Duodenal mucosa (tissue), 2 donors: ENCODE results near the gene GRIK4.
"Not testable (repeated sequence)": the region's sequence is repeated elsewhere in the genome, so short reads cannot be mapped to it uniquely, and the experiment has no call there.

Source experiments
- H3K27ac ChIP-seq: one replicate; pipeline ENCODE4 v1.7.0; 2013; ENCODE audit warnings: low read depth, low read length
- H3K27me3 ChIP-seq, 2 donors: one replicate each; pipeline ENCODE4 v1.7.0; 2013; ENCODE audit warnings: low read length in 2 of 2, control low read depth in 1 of 2; ENCODE audit not compliant: insufficient read depth in 2 of 2, control insufficient read depth in 1 of 2
- H3K36me3 ChIP-seq, 2 donors: one replicate each; pipeline ENCODE4 v1.7.0; 2013; ENCODE audit warnings: low read length in 2 of 2, control low read depth in 1 of 2; ENCODE audit not compliant: insufficient read depth in 2 of 2, control insufficient read depth in 1 of 2
- H3K4me1 ChIP-seq, 2 donors: one replicate each; pipeline ENCODE4 v1.7.0; 2013; ENCODE audit warnings: low read length in 2 of 2, control low read depth in 1 of 2; ENCODE audit not compliant: insufficient read depth in 2 of 2, control insufficient read depth in 1 of 2
- H3K4me3 ChIP-seq, 2 donors: one replicate each; pipeline ENCODE4 v1.7.0; 2013; ENCODE audit warnings: low read length in 2 of 2, low read depth in 1 of 2
- H3K9ac ChIP-seq, 2 donors: one replicate each; pipeline ENCODE4 v1.7.0; 2013; ENCODE audit warnings: low read length in 2 of 2, low read depth in 1 of 2
- H3K9me3 ChIP-seq, 2 donors: one replicate each; pipeline ENCODE4 v1.7.0; 2013; ENCODE audit warnings: low read length in 2 of 2, control low read depth in 1 of 2; ENCODE audit not compliant: control insufficient read depth in 1 of 2

GRIK4 gene

GRCh38 chr11:120780239-120780638 lies 268.7 kb downstream of the GRIK4 start:
- Histone ChIP-seq H3K36me3 (no peaks in the 10 kb centered on the region), H3K27ac (no peak overlapping the region), H3K9ac (no peak overlapping the region), H3K9me3 (no peaks in the 10 kb centered on the region), H3K4me3 (no peak overlapping the region), H3K27me3 (no peaks in the 10 kb centered on the region), H3K4me1 (no peaks in the 10 kb centered on the region)

- H3K36me3 ChIP-seq: no peaks in the 10 kb centered on the region
- no peaks in the 10 kb centered on the region for H3K4me1 ChIP-seq
- no peaks in the 10 kb centered on the region for H3K27me3 ChIP-seq
Measured at GRCh38 chr11:120781486-120782120, 270.1 kb downstream of the GRIK4 start.

GRCh38 chr11:120784566-120785251 lies 273.2 kb downstream of the GRIK4 start:
- no peaks in the 10 kb centered on the region for H3K27me3 ChIP-seq
- no peaks in the 10 kb centered on the region for H3K36me3 ChIP-seq
- H3K4me3 ChIP-seq: no peak overlapping the region
- no peak overlapping the region for H3K9ac ChIP-seq
- H3K4me1 ChIP-seq: no peaks in the 10 kb centered on the region
- no peaks in the 10 kb centered on the region for H3K9me3 ChIP-seq
- no peak overlapping the region for H3K27ac ChIP-seq

More at GRCh38 chr11:120781486-120782120, 270.1 kb downstream of the GRIK4 start:
- Histone ChIP-seq H3K27ac (no peak overlapping the region), H3K4me3 (no peak overlapping the region), H3K9ac (no peak overlapping the region), H3K9me3 (no peaks in the 10 kb centered on the region)

- H3K27me3 ChIP-seq: peaks cover 0 to 4% of the 10 kb centered on the region in 2 donors
- no peak overlapping the region for H3K9ac ChIP-seq
- no peaks in the 10 kb centered on the region for H3K4me1 ChIP-seq
- no peak overlapping the region for H3K4me3 ChIP-seq
- H3K36me3 ChIP-seq: no peaks in the 10 kb centered on the region
- H3K27ac ChIP-seq: no peak overlapping the region
- H3K9me3 ChIP-seq: no peaks in the 10 kb centered on the region
Measured at GRCh38 chr11:120785576-120785975, 274.0 kb downstream of the GRIK4 start.

GRCh38 chr11:120786206-120786735 lies 274.7 kb downstream of the GRIK4 start:
- no peak overlapping the region for H3K4me3 ChIP-seq
- H3K36me3 ChIP-seq: no peaks in the 10 kb centered on the region
- no peak overlapping the region for H3K27ac ChIP-seq
- no peaks in the 10 kb centered on the region for H3K4me1 ChIP-seq
- no peak overlapping the region for H3K9ac ChIP-seq
- H3K27me3 ChIP-seq: peaks cover 0 to 4% of the 10 kb centered on the region in 2 donors
- H3K9me3 ChIP-seq: no peaks in the 10 kb centered on the region

GRCh38 chr11:120787224-120787623 lies 275.7 kb downstream of the GRIK4 start:
- not testable (repeated sequence) for H3K36me3 ChIP-seq, H3K4me1 ChIP-seq, H3K9me3 ChIP-seq, H3K27me3 ChIP-seq, H3K4me3 ChIP-seq, H3K9ac ChIP-seq, H3K27ac ChIP-seq

- Histone ChIP-seq H3K4me3 (no peak overlapping the region), H3K9ac (no peak overlapping the region), H3K36me3 (no peaks in the 10 kb centered on the region), H3K27ac (no peak overlapping the region), H3K4me1 (peaks cover 0 to 4% of the 10 kb centered on the region in 2 donors), H3K27me3 (peaks cover 3 to 8% of the 10 kb centered on the region in 2 donors), H3K9me3 (no peaks in the 10 kb centered on the region)
Measured at GRCh38 chr11:120789391-120789790, 277.8 kb downstream of the GRIK4 start.

GRCh38 chr11:120792306-120792705 lies 280.8 kb downstream of the GRIK4 start:
- no peak overlapping the region for H3K9ac ChIP-seq
- peaks cover 3 to 8% of the 10 kb centered on the region in 2 donors for H3K27me3 ChIP-seq
- H3K4me1 ChIP-seq: peaks cover 0 to 4% of the 10 kb centered on the region in 2 donors
- no peak overlapping the region for H3K4me3 ChIP-seq
- no peaks in the 10 kb centered on the region for H3K36me3 ChIP-seq
- no peaks in the 10 kb centered on the region for H3K9me3 ChIP-seq
- H3K27ac ChIP-seq: no peak overlapping the region

- H3K9me3 ChIP-seq: no peaks in the 10 kb centered on the region
- H3K27me3 ChIP-seq: peaks cover 3 to 8% of the 10 kb centered on the region in 2 donors
- no peak overlapping the region for H3K27ac ChIP-seq
- H3K4me3 ChIP-seq: no peak overlapping the region
- no peaks in the 10 kb centered on the region for H3K36me3 ChIP-seq
- H3K4me1 ChIP-seq: peaks cover 0 to 4% of the 10 kb centered on the region in 2 donors
- H3K9ac ChIP-seq: no peak overlapping the region
Measured at GRCh38 chr11:120793150-120793549, 281.6 kb downstream of the GRIK4 start.

- Histone ChIP-seq H3K4me3 (no peak overlapping the region), H3K36me3 (no peaks in the 10 kb centered on the region), H3K27ac (no peak overlapping the region), H3K27me3 (peaks cover 3 to 8% of the 10 kb centered on the region in 2 donors), H3K9me3 (no peaks in the 10 kb centered on the region), H3K9ac (no peak overlapping the region), H3K4me1 (peaks cover 0 to 4% of the 10 kb centered on the region in 2 donors)
Measured at GRCh38 chr11:120793806-120794479, 282.4 kb downstream of the GRIK4 start.
